Measurements from ENCODE around the gene LPA.
"Not testable (repeated sequence)": the region's sequence is repeated elsewhere in the genome, so short reads cannot be mapped to it uniquely, and the experiment has no call there.

The LPA gene

GRCh38 chr6:160691617-160692016 lies 27.5 kb upstream of the LPA start:
- Histone ChIP-seq H3K27me3 (no peaks in the 10 kb centered on the region), H3K4me3 (ENCODE audit: low read depth in 1 of 2, low read length in 1 of 2) (no peak overlapping the region), H3K9me3 (no peaks in the 10 kb centered on the region), H3K4me1 (ENCODE audit: control insufficient read depth in 1 of 2, insufficient read depth in 1 of 2, low read depth in 1 of 2, low read length in 1 of 2) (no peaks in the 10 kb centered on the region), H3K36me3 (no peaks in the 10 kb centered on the region), H3K27ac (no peak overlapping the region)
- no peak for TF ChIP-seq CTCF (IDR thresholded peaks at IDR 0.05)

- H3K4me3 ChIP-seq (ENCODE audit: low read depth in 1 of 2, low read length in 1 of 2) = no peak overlapping the region
- no peaks in the 10 kb centered on the region for H3K36me3 ChIP-seq
- no peak overlapping the region for H3K27ac ChIP-seq
- H3K4me1 ChIP-seq (ENCODE audit: control insufficient read depth in 1 of 2, insufficient read depth in 1 of 2, low read depth in 1 of 2, low read length in 1 of 2) = no peaks in the 10 kb centered on the region
- TF ChIP-seq CTCF (IDR thresholded peaks at IDR 0.05) = no peak
- no peaks in the 10 kb centered on the region for H3K27me3 ChIP-seq
- no peaks in the 10 kb centered on the region for H3K9me3 ChIP-seq
These were observed 26.4 kb upstream of the LPA start for GRCh38 chr6:160690458-160690857.

GRCh38 chr6:160685762-160686450 lies 21.8 kb upstream of the LPA start:
- H3K4me1 ChIP-seq (ENCODE audit: control insufficient read depth in 1 of 2, insufficient read depth in 1 of 2, low read depth in 1 of 2, low read length in 1 of 2) = no peaks in the 10 kb centered on the region
- H3K9me3 ChIP-seq = no peaks in the 10 kb centered on the region
- H3K27ac ChIP-seq = no peak overlapping the region
- no peak for TF ChIP-seq CTCF (IDR thresholded peaks at IDR 0.05)
- H3K4me3 ChIP-seq (ENCODE audit: low read depth in 1 of 2, low read length in 1 of 2) = no peak overlapping the region
- no peaks in the 10 kb centered on the region for H3K36me3 ChIP-seq
- no peaks in the 10 kb centered on the region for H3K27me3 ChIP-seq

- H3K9me3 ChIP-seq; H3K36me3 ChIP-seq; H3K27me3 ChIP-seq; H3K27ac ChIP-seq; H3K4me3 ChIP-seq (ENCODE audit: low read depth in 1 of 2, low read length in 1 of 2); H3K4me1 ChIP-seq (ENCODE audit: control insufficient read depth in 1 of 2, insufficient read depth in 1 of 2, low read depth in 1 of 2, low read length in 1 of 2): not testable (repeated sequence)
These were observed 21.2 kb upstream of the LPA start for GRCh38 chr6:160685101-160685761.

- no peaks in the 10 kb centered on the region for H3K9me3 ChIP-seq
- H3K36me3 ChIP-seq = no peaks in the 10 kb centered on the region
- TF ChIP-seq CTCF (IDR thresholded peaks at IDR 0.05) = no peak
- no peak overlapping the region for H3K27ac ChIP-seq
- H3K4me3 ChIP-seq (ENCODE audit: low read depth in 1 of 2, low read length in 1 of 2) = no peak overlapping the region
- H3K27me3 ChIP-seq = peaks cover 14% of the 10 kb centered on the region
- H3K4me1 ChIP-seq (ENCODE audit: control insufficient read depth in 1 of 2, insufficient read depth in 1 of 2, low read depth in 1 of 2, low read length in 1 of 2) = no peaks in the 10 kb centered on the region
These were observed 15.3 kb upstream of the LPA start for GRCh38 chr6:160679402-160679769.

- no peak for TF ChIP-seq CTCF (IDR thresholded peaks at IDR 0.05)
- Histone ChIP-seq H3K27me3 (peaks cover 14% of the 10 kb centered on the region), H3K4me3 (ENCODE audit: low read depth in 1 of 2, low read length in 1 of 2) (no peak overlapping the region), H3K27ac (no peak overlapping the region), H3K36me3 (no peaks in the 10 kb centered on the region), H3K9me3 (no peaks in the 10 kb centered on the region), H3K4me1 (ENCODE audit: control insufficient read depth in 1 of 2, insufficient read depth in 1 of 2, low read depth in 1 of 2, low read length in 1 of 2) (no peaks in the 10 kb centered on the region)
These were observed 14.8 kb upstream of the LPA start for GRCh38 chr6:160678744-160679401.

Data from neutrophil (primary cell).